ENCODE measurements around the gene REELD1. TPM values are rescaled to one million over a fixed set of nuclear protein-coding genes. Genes with fewer than 3 reads are reported as not detected.

The REELD1 gene
- total RNA-seq (under 1 TPM; 0.18 to 0.46 TPM), polyA plus RNA-seq (not detected)

GRCh38 chr4:146214238-146214637 is at the start of gene REELD1:
TSS of gene REELD1 (plus strand) at chr4:146214538. CDS start at chr4:146216953, 2,415 bp downstream.
- H3K36me3 ChIP-seq (ENCODE audit: insufficient read depth, low read length): no peaks in the 10 kb centered on the region
- no peak for DNase-seq
- H3K4me3 ChIP-seq (ENCODE audit: low read length): no peak within 1 kb of the TSS
- no peaks in the 10 kb centered on the region for H3K36me3 Mint-ChIP-seq
- POLR2A ChIA-PET: no interaction called here
- no peak within 1 kb of the TSS for H3K27ac Mint-ChIP-seq
- H3K4me1 Mint-ChIP-seq: no peaks in the 10 kb centered on the region
- H3K4me3 Mint-ChIP-seq: no peak within 1 kb of the TSS
- H3K27me3 ChIP-seq (ENCODE audit: insufficient read depth, low read length, poor library complexity, severe bottlenecking): no peaks in the 10 kb centered on the region
- no peaks in the 10 kb centered on the region for H3K9me3 Mint-ChIP-seq
- peaks cover 0 to 6% of the 10 kb centered on the region in 2 donors for H3K27me3 Mint-ChIP-seq
- H3K9me3 ChIP-seq (ENCODE audit: low read length): no peaks in the 10 kb centered on the region
- H3K4me1 ChIP-seq (ENCODE audit: insufficient read depth, low read length): no peaks in the 10 kb centered on the region
- no peak within 1 kb of the TSS for H3K27ac ChIP-seq (ENCODE audit: low read depth, low read length)
- CTCF ChIA-PET: no interaction called here

GRCh38 chr4:146165221-146165620 is 49.1 kb upstream of the REELD1 start:
- POLR2A ChIA-PET: no interaction called here
- CTCF ChIA-PET: no interaction called here
- Mint-ChIP-seq H3K27me3 (peaks cover 9 to 25% of the 10 kb centered on the region in 2 donors), H3K9me3 (peaks cover 11 to 14% (median 13%) of the 10 kb centered on the region in 5 donors), H3K4me1 (no peaks in the 10 kb centered on the region), H3K27ac (no peak overlapping the region), H3K36me3 (peaks cover 0 to 14% (median 3%) of the 10 kb centered on the region in 3 donors), H3K4me3 (no peak overlapping the region)
- H3K27ac ChIP-seq (ENCODE audit: low read depth, low read length): no peak overlapping the region
- no peaks in the 10 kb centered on the region for H3K4me1 ChIP-seq (ENCODE audit: insufficient read depth, low read length)
- H3K4me3 ChIP-seq (ENCODE audit: low read length): no peak overlapping the region
- H3K27me3 ChIP-seq (ENCODE audit: insufficient read depth, low read length, poor library complexity, severe bottlenecking): no peaks in the 10 kb centered on the region
- no peaks in the 10 kb centered on the region for H3K36me3 ChIP-seq (ENCODE audit: insufficient read depth, low read length)
- no peaks in the 10 kb centered on the region for H3K9me3 ChIP-seq (ENCODE audit: low read length)
- DNase-seq: no peak

GRCh38 chr4:146165840-146166239 is 48.5 kb upstream of the REELD1 start:
- CTCF ChIA-PET: no interaction called here
- Histone ChIP-seq H3K4me1 (ENCODE audit: insufficient read depth, low read length) (no peaks in the 10 kb centered on the region), H3K27me3 (ENCODE audit: insufficient read depth, low read length, poor library complexity, severe bottlenecking) (no peaks in the 10 kb centered on the region), H3K9me3 (ENCODE audit: low read length) (no peaks in the 10 kb centered on the region), H3K4me3 (ENCODE audit: low read length) (no peak overlapping the region), H3K36me3 (ENCODE audit: insufficient read depth, low read length) (no peaks in the 10 kb centered on the region), H3K27ac (ENCODE audit: low read depth, low read length) (no peak overlapping the region)
- H3K27me3 Mint-ChIP-seq: peaks cover 9 to 20% of the 10 kb centered on the region in 2 donors
- peak overlapping the region in 1 of 8 donors; percentile 12 for H3K27ac Mint-ChIP-seq
- POLR2A ChIA-PET: no interaction called here
- H3K36me3 Mint-ChIP-seq: peaks cover 0 to 13% (median 1%) of the 10 kb centered on the region in 3 donors
- peaks cover 11 to 14% (median 12%) of the 10 kb centered on the region in 5 donors for H3K9me3 Mint-ChIP-seq
- no peaks in the 10 kb centered on the region for H3K4me1 Mint-ChIP-seq
- no peak for DNase-seq
- no peak overlapping the region for H3K4me3 Mint-ChIP-seq

- Mint-ChIP-seq H3K36me3 (peaks cover 0 to under 1% (median 0%) of the 10 kb centered on the region in 3 donors), H3K27ac (no peak overlapping the region), H3K27me3 (peaks cover 0 to 5% of the 10 kb centered on the region in 2 donors), H3K4me1 (peaks cover 1 to 18% (median 6%) of the 10 kb centered on the region in 3 donors), H3K9me3 (no peaks in the 10 kb centered on the region), H3K4me3 (no peak overlapping the region)
- no peak overlapping the region for H3K27ac ChIP-seq (ENCODE audit: low read depth, low read length)
- no peaks in the 10 kb centered on the region for H3K36me3 ChIP-seq (ENCODE audit: insufficient read depth, low read length)
- H3K4me3 ChIP-seq (ENCODE audit: low read length): no peak overlapping the region
- peaks cover 4% of the 10 kb centered on the region for H3K4me1 ChIP-seq (ENCODE audit: insufficient read depth, low read length)
- POLR2A ChIA-PET: no interaction called here
- H3K27me3 ChIP-seq (ENCODE audit: insufficient read depth, low read length, poor library complexity, severe bottlenecking): no peaks in the 10 kb centered on the region
- H3K9me3 ChIP-seq (ENCODE audit: low read length): no peaks in the 10 kb centered on the region
- CTCF ChIA-PET: no interaction called here
- DNase-seq: no peak
These were observed 44.2 kb upstream of the REELD1 start for GRCh38 chr4:146170149-146170548.

GRCh38 chr4:146175541-146176453 is 38.5 kb upstream of the REELD1 start, which contains the start of gene LSM6:
TSS of gene LSM6 (plus strand) at chr4:146175718. CDS start at chr4:146182922, 7,204 bp downstream.
- no peaks in the 10 kb centered on the region for H3K9me3 Mint-ChIP-seq
- ChIA-PET CTCF (no interaction called here), POLR2A (no interaction called here)
- Histone ChIP-seq H3K27me3 (ENCODE audit: insufficient read depth, low read length, poor library complexity, severe bottlenecking) (no peaks in the 10 kb centered on the region), H3K4me3 (ENCODE audit: low read length) (peak within 1 kb of the TSS; percentile 79), H3K36me3 (ENCODE audit: insufficient read depth, low read length) (no peaks in the 10 kb centered on the region), H3K27ac (ENCODE audit: low read depth, low read length) (peak within 1 kb of the TSS; percentile 83), H3K4me1 (ENCODE audit: insufficient read depth, low read length) (peaks cover 41% of the 10 kb centered on the region), H3K9me3 (ENCODE audit: low read length) (no peaks in the 10 kb centered on the region)
- peak within 1 kb of the TSS; percentile 88 to 95 (median 91) for H3K4me3 Mint-ChIP-seq
- H3K27ac Mint-ChIP-seq: peak within 1 kb of the TSS; percentile 90 to 99 (median 97)
- H3K36me3 Mint-ChIP-seq: peaks cover 0 to 21% (median 0%) of the 10 kb centered on the region in 3 donors
- H3K4me1 Mint-ChIP-seq: peaks cover 45 to 65% (median 57%) of the 10 kb centered on the region in 3 donors
- H3K27me3 Mint-ChIP-seq: peaks cover 0 to 2% of the 10 kb centered on the region in 2 donors
- peak; percentile 75 to 90 (median 83) for DNase-seq

- no peaks in the 10 kb centered on the region for H3K36me3 ChIP-seq (ENCODE audit: insufficient read depth, low read length)
- Mint-ChIP-seq H3K36me3 (peaks cover 0 to 23% (median 2%) of the 10 kb centered on the region in 3 donors), H3K27ac (peak overlapping the region; percentile 46 to 97 (median 90)), H3K9me3 (no peaks in the 10 kb centered on the region), H3K4me1 (peaks cover 52 to 75% (median 68%) of the 10 kb centered on the region in 3 donors), H3K27me3 (peaks cover 0 to 2% of the 10 kb centered on the region in 2 donors), H3K4me3 (peak overlapping the region; percentile 88 to 95 (median 91))
- DNase-seq: no peak
- H3K27me3 ChIP-seq (ENCODE audit: insufficient read depth, low read length, poor library complexity, severe bottlenecking): no peaks in the 10 kb centered on the region
- H3K4me3 ChIP-seq (ENCODE audit: low read length): peak overlapping the region; percentile 79
- POLR2A ChIA-PET: no interaction called here
- CTCF ChIA-PET: no interaction called here
- no peaks in the 10 kb centered on the region for H3K9me3 ChIP-seq (ENCODE audit: low read length)
- H3K27ac ChIP-seq (ENCODE audit: low read depth, low read length): no peak overlapping the region
- H3K4me1 ChIP-seq (ENCODE audit: insufficient read depth, low read length): peaks cover 41% of the 10 kb centered on the region
These were observed 37.4 kb upstream of the REELD1 start for GRCh38 chr4:146176891-146177290.

GRCh38 chr4:146178126-146178525 is 36.2 kb upstream of the REELD1 start:
- Mint-ChIP-seq H3K27ac (peak overlapping the region; percentile 57 to 90 (median 76)), H3K4me3 (peak overlapping the region; percentile 12 to 73 (median 42)), H3K36me3 (peaks cover 0 to 31% (median 7%) of the 10 kb centered on the region in 3 donors), H3K4me1 (peaks cover 60 to 81% (median 80%) of the 10 kb centered on the region in 3 donors), H3K27me3 (no peaks in the 10 kb centered on the region), H3K9me3 (no peaks in the 10 kb centered on the region)
- peaks cover 2% of the 10 kb centered on the region for H3K36me3 ChIP-seq (ENCODE audit: insufficient read depth, low read length)
- ChIA-PET POLR2A (no interaction called here), CTCF (no interaction called here)
- no peak overlapping the region for H3K4me3 ChIP-seq (ENCODE audit: low read length)
- peaks cover 41% of the 10 kb centered on the region for H3K4me1 ChIP-seq (ENCODE audit: insufficient read depth, low read length)
- no peak for DNase-seq
- no peaks in the 10 kb centered on the region for H3K27me3 ChIP-seq (ENCODE audit: insufficient read depth, low read length, poor library complexity, severe bottlenecking)
- no peak overlapping the region for H3K27ac ChIP-seq (ENCODE audit: low read depth, low read length)
- H3K9me3 ChIP-seq (ENCODE audit: low read length): no peaks in the 10 kb centered on the region

- no peaks in the 10 kb centered on the region for H3K27me3 Mint-ChIP-seq
- CTCF ChIA-PET: no interaction called here
- peak overlapping the region in 5 of 8 donors; percentile 38 to 75 (median 61) for H3K27ac Mint-ChIP-seq
- Histone ChIP-seq H3K27ac (ENCODE audit: low read depth, low read length) (no peak overlapping the region), H3K36me3 (ENCODE audit: insufficient read depth, low read length) (peaks cover 4% of the 10 kb centered on the region), H3K4me1 (ENCODE audit: insufficient read depth, low read length) (peaks cover 40% of the 10 kb centered on the region), H3K27me3 (ENCODE audit: insufficient read depth, low read length, poor library complexity, severe bottlenecking) (no peaks in the 10 kb centered on the region), H3K4me3 (ENCODE audit: low read length) (no peak overlapping the region), H3K9me3 (ENCODE audit: low read length) (no peaks in the 10 kb centered on the region)
- H3K36me3 Mint-ChIP-seq: peaks cover 0 to 40% (median 7%) of the 10 kb centered on the region in 3 donors
- no peak for DNase-seq
- peak overlapping the region in 4 of 7 donors; percentile 20 to 61 (median 42) for H3K4me3 Mint-ChIP-seq
- H3K9me3 Mint-ChIP-seq: no peaks in the 10 kb centered on the region
- H3K4me1 Mint-ChIP-seq: peaks cover 60 to 78% (median 76%) of the 10 kb centered on the region in 3 donors
- POLR2A ChIA-PET: no interaction called here
These were observed 34.5 kb upstream of the REELD1 start for GRCh38 chr4:146179784-146180370.
